Measurements from ENCODE around the gene PLEKHA1. TPM values are rescaled to one million over a fixed set of nuclear protein-coding genes. Genes with fewer than 3 reads are reported as not detected.

The PLEKHA1 gene
- 10 to 100 TPM; 17.2 to 32.9 (median 28.9) TPM for total RNA-seq

- peak within 1 kb of the TSS; percentile 78 to 83 for H3K27ac ChIP-seq
- in situ Hi-C loops (cut with MboI; ENCODE audit: low pct_unique_long_range_greater_than_20kb in 2 of 9, low sequenced_read_pairs in 9 of 9, unreplicated experiment in 9 of 9) = no loop called here
- ATAC-seq (replicated peaks in 6 of 8) = peak; percentile 91 to 97 (median 96)
- WGBS, 10 experiments = 0 to 33% (median 5%) methylated on average over 1 to 21 of the region's 71 CpGs; no CpG with 5 or more reads in 1 of the 10 experiments
- peak within 1 kb of the TSS; percentile 56 to 89 (median 78) for H3K4me3 ChIP-seq
- peaks cover 8 to 9% of the 10 kb centered on the region in 2 donors for H3K4me1 ChIP-seq (replicated peaks in 1 of 2)
These were observed at the start of gene PLEKHA1 for GRCh38 chr10:122374237-122374858. PLEKHA1 (plus strand) TSS chr10:122374708; CDS start chr10:122393201, 18,493 bp downstream.

GRCh38 chr10:122325235-122325634 lies 49.3 kb upstream of the PLEKHA1 start:
- no peaks in the 10 kb centered on the region for H3K4me1 ChIP-seq (replicated peaks in 1 of 2)
- no peak overlapping the region for H3K27ac ChIP-seq
- H3K4me3 ChIP-seq = no peak overlapping the region
- no peak for ATAC-seq (replicated peaks in 6 of 8)
- WGBS, 10 experiments = 61 to 100% (median 83%) methylated on average over 1 to 2 of the region's 2 CpGs; no CpG with 5 or more reads in 7 of the 10 experiments
- in situ Hi-C loops (cut with MboI; ENCODE audit: low pct_unique_long_range_greater_than_20kb in 2 of 9, low sequenced_read_pairs in 9 of 9, unreplicated experiment in 9 of 9) = loop anchor here in 1 of 9 experiments (25.0 kb wide), 1 partner anchor 112 kb away; no protein-coding TSS in a partner anchor

- Histone ChIP-seq H3K4me1 (replicated peaks in 1 of 2) (peaks cover 0 to 5% of the 10 kb centered on the region in 2 donors), H3K4me3 (no peak overlapping the region), H3K27ac (no peak overlapping the region)
- in situ Hi-C loops (cut with MboI; ENCODE audit: low pct_unique_long_range_greater_than_20kb in 2 of 9, low sequenced_read_pairs in 9 of 9, unreplicated experiment in 9 of 9) = loop anchor here in 1 of 9 experiments (25.0 kb wide), 1 partner anchor 111 kb away; no protein-coding TSS in a partner anchor
- 20 to 100% (median 96%) methylated on average over 1 to 4 of the region's 5 CpGs; no CpG with 5 or more reads in 3 of the 10 experiments for WGBS, 10 experiments
- ATAC-seq (replicated peaks in 6 of 8) = no peak
These were observed 48.1 kb upstream of the PLEKHA1 start for GRCh38 chr10:122326385-122326784.

GRCh38 chr10:122326806-122327205 lies 47.7 kb upstream of the PLEKHA1 start:
- 60 to 100% (median 86%) methylated on average over 1 to 2 of the region's 6 CpGs; no CpG with 5 or more reads in 4 of the 10 experiments for WGBS, 10 experiments
- Histone ChIP-seq H3K4me3 (no peak overlapping the region), H3K4me1 (replicated peaks in 1 of 2) (peaks cover 0 to 7% of the 10 kb centered on the region in 2 donors), H3K27ac (no peak overlapping the region)
- in situ Hi-C loops (cut with MboI; ENCODE audit: low pct_unique_long_range_greater_than_20kb in 2 of 9, low sequenced_read_pairs in 9 of 9, unreplicated experiment in 9 of 9) = loop anchor here in 1 of 9 experiments (25.0 kb wide), 1 partner anchor 110 kb away; no protein-coding TSS in a partner anchor
- no peak for ATAC-seq (replicated peaks in 6 of 8)

GRCh38 chr10:122327237-122328206 lies 47.0 kb upstream of the PLEKHA1 start:
- in situ Hi-C loops (cut with MboI; ENCODE audit: low pct_unique_long_range_greater_than_20kb in 2 of 9, low sequenced_read_pairs in 9 of 9, unreplicated experiment in 9 of 9) = loop anchor here in 1 of 9 experiments (25.0 kb wide), 1 partner anchor 110 kb away; no protein-coding TSS in a partner anchor
- no peak overlapping the region for H3K27ac ChIP-seq
- no peak overlapping the region for H3K4me3 ChIP-seq
- H3K4me1 ChIP-seq (replicated peaks in 1 of 2) = peaks cover 0 to 8% of the 10 kb centered on the region in 2 donors
- no peak for ATAC-seq (replicated peaks in 6 of 8)
- WGBS, 10 experiments = 69 to 100% (median 97%) methylated on average over 1 to 7 of the region's 16 CpGs; no CpG with 5 or more reads in 3 of the 10 experiments

- H3K27ac ChIP-seq = no peak overlapping the region
- in situ Hi-C loops (cut with MboI; ENCODE audit: low pct_unique_long_range_greater_than_20kb in 2 of 9, low sequenced_read_pairs in 9 of 9, unreplicated experiment in 9 of 9) = loop anchor here in 1 of 9 experiments (25.0 kb wide), 1 partner anchor 109 kb away; no protein-coding TSS in a partner anchor
- H3K4me3 ChIP-seq = no peak overlapping the region
- ATAC-seq (replicated peaks in 6 of 8) = no peak
- WGBS, 10 experiments = 42 to 100% (median 80%) methylated on average over 1 to 7 of the region's 9 CpGs; no CpG with 5 or more reads in 1 of the 10 experiments
- peaks cover 0 to 8% of the 10 kb centered on the region in 2 donors for H3K4me1 ChIP-seq (replicated peaks in 1 of 2)
These were observed 45.8 kb upstream of the PLEKHA1 start for GRCh38 chr10:122328676-122329075.

GRCh38 chr10:122329416-122329815 lies 45.1 kb upstream of the PLEKHA1 start:
- Histone ChIP-seq H3K27ac (no peak overlapping the region), H3K4me3 (no peak overlapping the region), H3K4me1 (replicated peaks in 1 of 2) (peaks cover 0 to 8% of the 10 kb centered on the region in 2 donors)
- in situ Hi-C loops (cut with MboI; ENCODE audit: low pct_unique_long_range_greater_than_20kb in 2 of 9, low sequenced_read_pairs in 9 of 9, unreplicated experiment in 9 of 9) = loop anchor here in 1 of 9 experiments (25.0 kb wide), 1 partner anchor 108 kb away; no protein-coding TSS in a partner anchor
- no peak for ATAC-seq (replicated peaks in 6 of 8)
- 60 to 100% (median 90%) methylated on average over 1 to 11 of the region's 13 CpGs; no CpG with 5 or more reads in 4 of the 10 experiments for WGBS, 10 experiments

- no peak for ATAC-seq (replicated peaks in 6 of 8)
- Histone ChIP-seq H3K27ac (no peak overlapping the region), H3K4me1 (replicated peaks in 1 of 2) (peaks cover 0 to 8% of the 10 kb centered on the region in 2 donors), H3K4me3 (no peak overlapping the region)
- WGBS, 10 experiments = 45 to 100% (median 75%) methylated on average over 1 to 7 of the region's 7 CpGs; no CpG with 5 or more reads in 2 of the 10 experiments
- in situ Hi-C loops (cut with MboI; ENCODE audit: low pct_unique_long_range_greater_than_20kb in 2 of 9, low sequenced_read_pairs in 9 of 9, unreplicated experiment in 9 of 9) = loop anchor here in 1 of 9 experiments (25.0 kb wide), 1 partner anchor 106 kb away; no protein-coding TSS in a partner anchor
These were observed 43.4 kb upstream of the PLEKHA1 start for GRCh38 chr10:122331100-122331499.

GRCh38 chr10:122331615-122332446 lies 42.7 kb upstream of the PLEKHA1 start:
- no peak overlapping the region for H3K27ac ChIP-seq
- WGBS, 10 experiments = 18 to 79% (median 40%) methylated on average over 4 to 14 of the region's 16 CpGs; no CpG with 5 or more reads in 1 of the 10 experiments
- peaks cover 0 to 8% of the 10 kb centered on the region in 2 donors for H3K4me1 ChIP-seq (replicated peaks in 1 of 2)
- no peak overlapping the region for H3K4me3 ChIP-seq
- ATAC-seq (replicated peaks in 6 of 8) = peak in 7 of 8 experiments; percentile 39 to 95 (median 90)
- in situ Hi-C loops (cut with MboI; ENCODE audit: low pct_unique_long_range_greater_than_20kb in 2 of 9, low sequenced_read_pairs in 9 of 9, unreplicated experiment in 9 of 9) = loop anchor here in 1 of 9 experiments (25.0 kb wide), 1 partner anchor 105 kb away; no protein-coding TSS in a partner anchor

- no peak for ATAC-seq (replicated peaks in 6 of 8)
- Histone ChIP-seq H3K27ac (no peak overlapping the region), H3K4me3 (no peak overlapping the region), H3K4me1 (replicated peaks in 1 of 2) (peaks cover 0 to 8% of the 10 kb centered on the region in 2 donors)
- WGBS, 10 experiments = 83 to 96% (median 92%) methylated on average over 2 to 3 of the region's 4 CpGs; no CpG with 5 or more reads in 6 of the 10 experiments
- in situ Hi-C loops (cut with MboI; ENCODE audit: low pct_unique_long_range_greater_than_20kb in 2 of 9, low sequenced_read_pairs in 9 of 9, unreplicated experiment in 9 of 9) = loop anchor here in 1 of 9 experiments (25.0 kb wide), 1 partner anchor 104 kb away; no protein-coding TSS in a partner anchor
These were observed 41.5 kb upstream of the PLEKHA1 start for GRCh38 chr10:122333037-122333436.

- in situ Hi-C loops (cut with MboI; ENCODE audit: low pct_unique_long_range_greater_than_20kb in 2 of 9, low sequenced_read_pairs in 9 of 9, unreplicated experiment in 9 of 9) = loop anchor here in 1 of 9 experiments (25.0 kb wide), 1 partner anchor 101 kb away; no protein-coding TSS in a partner anchor
- ATAC-seq (replicated peaks in 6 of 8) = no peak
- peaks cover 0 to 3% of the 10 kb centered on the region in 2 donors for H3K4me1 ChIP-seq (replicated peaks in 1 of 2)
- 0 to 96% (median 80%) methylated on average over 1 to 6 of the region's 10 CpGs; no CpG with 5 or more reads in 3 of the 10 experiments for WGBS, 10 experiments
- H3K4me3 ChIP-seq = no peak overlapping the region
- H3K27ac ChIP-seq = no peak overlapping the region
These were observed 38.2 kb upstream of the PLEKHA1 start for GRCh38 chr10:122336332-122336731.

Data from motor neuron (in vitro differentiated cells).